ENCODE data around the gene LIN7A. TPM values are rescaled to one million over a fixed set of nuclear protein-coding genes. Genes with fewer than 3 reads are reported as not detected.

The LIN7A gene, protein sequence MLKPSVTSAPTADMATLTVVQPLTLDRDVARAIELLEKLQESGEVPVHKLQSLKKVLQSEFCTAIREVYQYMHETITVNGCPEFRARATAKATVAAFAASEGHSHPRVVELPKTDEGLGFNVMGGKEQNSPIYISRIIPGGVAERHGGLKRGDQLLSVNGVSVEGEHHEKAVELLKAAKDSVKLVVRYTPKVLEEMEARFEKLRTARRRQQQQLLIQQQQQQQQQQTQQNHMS
- 1 to 10 TPM in 2 of 3 donors, under 1 TPM in 1; 0.36 to 4.1 (median 3.1) TPM for total RNA-seq
- long read RNA-seq, donor 1, partial matches to known transcripts = 1 of 1 reads
- long read RNA-seq, donor 1, other reads (novel, unspliced or antisense) = 0 of 1 reads
- long read RNA-seq, donor 2 = 0 reads

DNA sequence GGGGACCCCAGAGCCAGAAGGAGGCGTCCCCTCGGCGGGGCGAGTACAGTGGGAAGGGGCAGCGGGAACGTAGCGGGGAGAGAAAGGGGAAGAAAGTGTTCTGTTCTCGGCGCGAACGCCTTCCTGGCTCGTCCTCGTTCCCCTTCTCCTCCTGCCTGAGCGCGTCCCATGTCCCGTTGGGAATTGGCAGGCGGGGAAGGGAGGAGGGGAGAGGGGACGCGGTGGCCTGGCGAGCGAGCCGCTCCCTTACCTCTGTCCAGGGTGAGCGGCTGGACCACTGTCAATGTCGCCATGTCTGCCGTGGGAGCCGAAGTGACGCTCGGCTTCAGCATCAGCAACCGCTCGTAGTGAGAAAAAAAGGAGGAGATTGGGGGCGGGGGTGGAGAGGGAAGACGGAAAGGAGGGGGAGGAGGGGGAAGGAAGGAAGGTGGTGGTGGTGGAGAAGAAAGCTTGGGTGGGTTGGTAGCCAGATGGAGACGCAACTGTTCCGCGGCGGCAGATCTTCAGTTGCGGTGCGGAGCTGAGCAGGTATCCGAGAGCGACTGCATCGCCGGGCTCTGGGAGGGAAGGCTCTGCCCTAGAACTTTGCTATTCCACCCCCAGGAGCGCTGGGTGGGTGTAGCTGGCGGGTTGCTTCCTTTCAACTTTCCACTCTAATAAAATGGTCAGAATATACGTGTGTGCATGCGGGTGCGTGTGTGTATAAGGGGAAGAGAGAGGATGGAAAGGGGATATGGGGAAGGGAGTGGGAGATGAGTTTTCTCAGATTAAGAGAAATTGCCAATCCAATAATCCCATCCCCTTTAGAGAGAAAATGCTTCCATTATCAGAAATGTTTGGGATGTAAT lies at the start of gene LIN7A:
Gene LIN7A, minus strand, starts transcription at position 544 of the 848 bp plus-strand sequence. Its CDS starts 212 bp downstream, at position 332.
- TF ChIP-seq, protein P1, sequence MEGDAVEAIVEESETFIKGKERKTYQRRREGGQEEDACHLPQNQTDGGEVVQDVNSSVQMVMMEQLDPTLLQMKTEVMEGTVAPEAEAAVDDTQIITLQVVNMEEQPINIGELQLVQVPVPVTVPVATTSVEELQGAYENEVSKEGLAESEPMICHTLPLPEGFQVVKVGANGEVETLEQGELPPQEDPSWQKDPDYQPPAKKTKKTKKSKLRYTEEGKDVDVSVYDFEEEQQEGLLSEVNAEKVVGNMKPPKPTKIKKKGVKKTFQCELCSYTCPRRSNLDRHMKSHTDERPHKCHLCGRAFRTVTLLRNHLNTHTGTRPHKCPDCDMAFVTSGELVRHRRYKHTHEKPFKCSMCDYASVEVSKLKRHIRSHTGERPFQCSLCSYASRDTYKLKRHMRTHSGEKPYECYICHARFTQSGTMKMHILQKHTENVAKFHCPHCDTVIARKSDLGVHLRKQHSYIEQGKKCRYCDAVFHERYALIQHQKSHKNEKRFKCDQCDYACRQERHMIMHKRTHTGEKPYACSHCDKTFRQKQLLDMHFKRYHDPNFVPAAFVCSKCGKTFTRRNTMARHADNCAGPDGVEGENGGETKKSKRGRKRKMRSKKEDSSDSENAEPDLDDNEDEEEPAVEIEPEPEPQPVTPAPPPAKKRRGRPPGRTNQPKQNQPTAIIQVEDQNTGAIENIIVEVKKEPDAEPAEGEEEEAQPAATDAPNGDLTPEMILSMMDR (IDR thresholded peaks at IDR 0.05) = no peak
- no peaks in the 10 kb centered on the region for H3K4me1 ChIP-seq (ENCODE audit: low read depth)
- peak in 2 of 3 donors; percentile 15 to 31 for DNase-seq

GRCh38 chr12:80986224-80986623 lies 48.5 kb upstream of the LIN7A start:
- Histone ChIP-seq H3K4me3 (no peak overlapping the region), H3K9me3 (no peaks in the 10 kb centered on the region), H3K4me1 (ENCODE audit: low read depth) (no peaks in the 10 kb centered on the region), H3K36me3 (ENCODE audit: low read depth) (no peaks in the 10 kb centered on the region)
- intact Hi-C loops (cut with DNase I, micrococcal nuclease) = no loop called here
- no peak for DNase-seq
- TF ChIP-seq, protein P1 (IDR thresholded peaks at IDR 0.05) = no peak
- no peak for ATAC-seq

More for the DNA sequence above, at the start of gene LIN7A:
- Histone ChIP-seq H3K36me3 (ENCODE audit: low read depth) (no peaks in the 10 kb centered on the region), H3K4me3 (peak within 1 kb of the TSS; percentile 22), H3K9me3 (no peaks in the 10 kb centered on the region)
- intact Hi-C loops (cut with DNase I, micrococcal nuclease) = no loop called here
- ATAC-seq = peak; percentile 54

DNA sequence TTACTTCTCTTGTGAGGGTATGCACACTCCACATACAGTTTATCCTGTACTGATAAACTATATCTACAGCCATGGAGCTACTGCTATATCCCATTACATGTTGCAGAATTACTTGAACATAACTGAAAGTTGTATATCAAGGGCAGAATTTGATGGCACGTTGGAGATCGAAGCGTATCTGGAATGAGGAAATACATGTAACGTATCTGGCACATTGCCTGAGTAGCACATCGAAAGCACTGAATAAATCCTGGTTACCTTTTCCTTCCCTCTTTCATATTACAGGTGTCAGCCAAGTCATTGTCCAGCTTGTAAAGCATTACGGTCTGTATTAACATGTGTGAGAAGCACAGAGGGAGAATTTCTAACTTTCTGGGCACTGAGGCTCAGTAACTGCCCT lies 42.1 kb upstream of the LIN7A start:
- TF ChIP-seq, protein P1 (IDR thresholded peaks at IDR 0.05) = no peak
- intact Hi-C loops (cut with DNase I, micrococcal nuclease) = no loop called here
- Histone ChIP-seq H3K4me1 (ENCODE audit: low read depth) (peaks cover 3% of the 10 kb centered on the region), H3K4me3 (no peak overlapping the region), H3K9me3 (no peaks in the 10 kb centered on the region), H3K36me3 (ENCODE audit: low read depth) (no peaks in the 10 kb centered on the region)
- DNase-seq = peak in 1 of 3 donors; percentile 34
- peak; percentile 37 for ATAC-seq

DNA sequence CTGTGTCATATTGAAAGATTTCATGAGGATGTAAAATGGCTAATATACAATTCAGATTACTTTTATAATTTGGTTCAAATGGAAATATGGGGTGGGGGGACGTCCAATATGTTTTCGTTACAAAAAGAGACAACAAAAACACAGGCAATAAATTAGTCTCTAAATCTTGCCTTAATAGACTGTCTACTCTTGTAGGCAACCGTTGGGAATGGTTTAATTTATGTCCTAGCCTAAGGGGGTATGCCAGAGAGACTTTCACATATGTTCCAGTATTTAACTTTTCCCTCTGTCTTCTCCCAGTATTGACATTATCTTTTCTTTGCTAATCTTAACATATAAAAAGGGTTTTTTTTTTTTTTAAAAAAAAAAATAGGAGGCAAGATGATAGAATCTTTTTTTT lies 41.5 kb upstream of the LIN7A start:
- Histone ChIP-seq H3K9me3 (no peaks in the 10 kb centered on the region), H3K36me3 (ENCODE audit: low read depth) (no peaks in the 10 kb centered on the region), H3K4me3 (no peak overlapping the region), H3K4me1 (ENCODE audit: low read depth) (peaks cover 3% of the 10 kb centered on the region)
- TF ChIP-seq, protein P1 (IDR thresholded peaks at IDR 0.05) = no peak
- no peak for DNase-seq
- ATAC-seq = no peak
- intact Hi-C loops (cut with DNase I, micrococcal nuclease) = no loop called here

DNA sequence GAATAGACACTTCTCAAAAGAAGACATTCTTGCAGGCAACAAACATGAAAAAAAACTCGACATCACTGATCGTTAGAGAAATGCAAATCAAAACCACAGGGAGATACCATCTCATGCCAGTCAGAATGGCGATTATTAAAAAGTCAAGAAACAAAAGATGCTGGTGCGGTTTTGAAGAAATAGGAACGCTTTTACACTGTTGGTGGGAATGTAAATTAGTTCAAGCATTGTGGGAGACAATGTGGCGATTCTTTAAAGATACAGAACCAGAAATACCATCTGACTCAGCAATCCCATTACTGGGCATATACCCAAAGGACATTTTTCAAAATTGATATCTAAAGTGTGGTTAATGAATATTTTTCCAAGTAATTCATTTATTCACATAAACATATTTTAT lies 39.6 kb upstream of the LIN7A start:
- H3K4me1 ChIP-seq (ENCODE audit: low read depth) = peaks cover 3% of the 10 kb centered on the region
- ATAC-seq (no peak), DNase-seq (no peak)
- no peaks in the 10 kb centered on the region for H3K36me3 ChIP-seq (ENCODE audit: low read depth)
- no peaks in the 10 kb centered on the region for H3K9me3 ChIP-seq
- intact Hi-C loops (cut with DNase I, micrococcal nuclease) = no loop called here
- H3K4me3 ChIP-seq = no peak overlapping the region
- TF ChIP-seq, protein P1 (IDR thresholded peaks at IDR 0.05) = no peak
